WTC11 (cell line): Measurements from ENCODE around the gene LNX2.

Experiments used
- ELF4 ChIP-seq: sonication (generic); formaldehyde crosslinking; IDR thresholded peaks from 2 replicates; pipeline ENCODE4 v1.8.1; 2022; ENCODE audit warnings: low read depth, mild to moderate bottlenecking, moderate library complexity, missing genetic modification reagents
- FOXJ3 ChIP-seq: sonication (generic); formaldehyde crosslinking; IDR thresholded peaks from 2 replicates; pipeline ENCODE4 v1.9.0; 2021; ENCODE audit warnings: missing genetic modification reagents, mild to moderate bottlenecking, borderline replicate concordance
- ZNF232 ChIP-seq: sonication (generic); formaldehyde crosslinking; IDR thresholded peaks from 2 replicates; pipeline ENCODE4 v1.8.0; 2022; ENCODE audit warnings: mild to moderate bottlenecking, missing genetic modification reagents
- ZNF263 ChIP-seq: sonication (generic); formaldehyde crosslinking; IDR thresholded peaks from 2 replicates; pipeline ENCODE4 v1.8.1; 2022; ENCODE audit warnings: low read depth, mild to moderate bottlenecking, moderate library complexity, missing genetic modification reagents
- TF ChIP-seq, protein P1 (sequence below): fragments of 200-600 bp; IDR thresholded peaks from 2 replicates; pipeline ENCODE4 v1.8.0; 2022; ENCODE audit warnings: antibody characterized with exemption
- TF ChIP-seq, protein P2 (sequence below): fragments of 250-450 bp; sonication (Bioruptor Pico); IDR thresholded peaks from 2 replicates; pipeline ENCODE4 v1.9.0; 2021; ENCODE audit warnings: mild to moderate bottlenecking
- TF ChIP-seq, protein P3 (sequence below): sonication (generic); formaldehyde crosslinking; conservative IDR thresholded peaks from 2 replicates; pipeline ENCODE4 v1.8.1; 2022; ENCODE audit warnings: mild to moderate bottlenecking, missing genetic modification reagents
- TF ChIP-seq, protein P4 (sequence below): sonication (generic); formaldehyde crosslinking; IDR thresholded peaks from 2 replicates; pipeline ENCODE4 v1.8.1; 2022; ENCODE audit warnings: mild to moderate bottlenecking, moderate library complexity, missing genetic modification reagents

DNA sequence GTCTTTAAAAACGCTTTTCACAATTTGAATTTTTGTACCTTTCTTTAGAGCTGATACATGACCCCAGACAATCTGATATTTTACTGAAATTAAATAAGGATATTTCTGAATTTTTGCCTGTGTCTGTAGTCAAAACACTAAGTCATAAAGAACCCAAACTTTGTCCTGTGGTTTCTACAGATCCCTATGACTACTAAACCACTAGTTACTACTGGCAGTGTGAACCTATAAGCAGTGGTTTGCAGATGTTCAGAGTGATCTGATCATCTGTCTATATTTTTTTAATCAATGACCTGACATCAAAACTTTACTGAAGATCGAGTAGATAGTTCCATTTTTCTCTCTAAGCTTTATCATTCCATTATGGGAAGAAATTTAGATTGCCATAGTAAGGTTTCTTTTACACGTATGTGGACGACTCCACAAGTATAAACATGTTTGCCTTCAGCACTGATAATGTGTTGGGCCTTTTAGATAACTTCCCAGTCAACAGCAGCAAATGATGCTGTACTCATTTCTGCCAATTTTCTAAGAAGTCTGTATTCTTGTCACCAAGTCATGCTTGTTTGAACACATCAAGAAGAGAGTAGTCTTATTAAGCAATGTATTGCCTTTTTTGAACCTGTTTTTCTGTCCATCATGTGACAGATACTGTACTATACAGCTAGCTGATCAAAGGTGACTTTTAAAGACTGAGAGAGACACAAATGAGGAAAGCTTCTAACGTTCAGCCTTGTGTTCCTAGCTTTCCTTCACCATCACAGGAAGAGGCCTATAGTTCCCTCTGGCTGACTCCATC is 23.2 kb upstream of the LNX2 start:
- TF ChIP-seq ZNF232 (CRISPR knock-in tag) (no peak), ELF4 (CRISPR knock-in tag) (no peak), FOXJ3 (CRISPR knock-in tag) (no peak), ZNF263 (CRISPR knock-in tag) (no peak)
- TF ChIP-seq, protein P1, sequence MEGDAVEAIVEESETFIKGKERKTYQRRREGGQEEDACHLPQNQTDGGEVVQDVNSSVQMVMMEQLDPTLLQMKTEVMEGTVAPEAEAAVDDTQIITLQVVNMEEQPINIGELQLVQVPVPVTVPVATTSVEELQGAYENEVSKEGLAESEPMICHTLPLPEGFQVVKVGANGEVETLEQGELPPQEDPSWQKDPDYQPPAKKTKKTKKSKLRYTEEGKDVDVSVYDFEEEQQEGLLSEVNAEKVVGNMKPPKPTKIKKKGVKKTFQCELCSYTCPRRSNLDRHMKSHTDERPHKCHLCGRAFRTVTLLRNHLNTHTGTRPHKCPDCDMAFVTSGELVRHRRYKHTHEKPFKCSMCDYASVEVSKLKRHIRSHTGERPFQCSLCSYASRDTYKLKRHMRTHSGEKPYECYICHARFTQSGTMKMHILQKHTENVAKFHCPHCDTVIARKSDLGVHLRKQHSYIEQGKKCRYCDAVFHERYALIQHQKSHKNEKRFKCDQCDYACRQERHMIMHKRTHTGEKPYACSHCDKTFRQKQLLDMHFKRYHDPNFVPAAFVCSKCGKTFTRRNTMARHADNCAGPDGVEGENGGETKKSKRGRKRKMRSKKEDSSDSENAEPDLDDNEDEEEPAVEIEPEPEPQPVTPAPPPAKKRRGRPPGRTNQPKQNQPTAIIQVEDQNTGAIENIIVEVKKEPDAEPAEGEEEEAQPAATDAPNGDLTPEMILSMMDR = no peak
- TF ChIP-seq, protein P2, sequence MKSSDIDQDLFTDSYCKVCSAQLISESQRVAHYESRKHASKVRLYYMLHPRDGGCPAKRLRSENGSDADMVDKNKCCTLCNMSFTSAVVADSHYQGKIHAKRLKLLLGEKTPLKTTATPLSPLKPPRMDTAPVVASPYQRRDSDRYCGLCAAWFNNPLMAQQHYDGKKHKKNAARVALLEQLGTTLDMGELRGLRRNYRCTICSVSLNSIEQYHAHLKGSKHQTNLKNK (CRISPR knock-in tag) = no peak
- TF ChIP-seq, protein P3, sequence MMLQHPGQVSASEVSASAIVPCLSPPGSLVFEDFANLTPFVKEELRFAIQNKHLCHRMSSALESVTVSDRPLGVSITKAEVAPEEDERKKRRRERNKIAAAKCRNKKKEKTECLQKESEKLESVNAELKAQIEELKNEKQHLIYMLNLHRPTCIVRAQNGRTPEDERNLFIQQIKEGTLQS (CRISPR knock-in tag) = no peak
- TF ChIP-seq, protein P4, sequence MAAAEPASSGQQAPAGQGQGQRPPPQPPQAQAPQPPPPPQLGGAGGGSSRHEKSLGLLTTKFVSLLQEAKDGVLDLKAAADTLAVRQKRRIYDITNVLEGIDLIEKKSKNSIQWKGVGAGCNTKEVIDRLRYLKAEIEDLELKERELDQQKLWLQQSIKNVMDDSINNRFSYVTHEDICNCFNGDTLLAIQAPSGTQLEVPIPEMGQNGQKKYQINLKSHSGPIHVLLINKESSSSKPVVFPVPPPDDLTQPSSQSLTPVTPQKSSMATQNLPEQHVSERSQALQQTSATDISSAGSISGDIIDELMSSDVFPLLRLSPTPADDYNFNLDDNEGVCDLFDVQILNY = no peak
